Esophagus muscularis mucosa (tissue), 2 donors: ENCODE measurements around the gene RAB4A.

Source experiments
- POLR2A ChIP-seq: fragments of 450-650 bp; IDR thresholded peaks from one replicate; pipeline ENCODE4 v1.6.1; 2017; ENCODE audit warnings: antibody characterized with exemption, moderate library complexity, mild to moderate bottlenecking, low read depth
- POLR2AphosphoS5 ChIP-seq, 2 donors: sonication (generic); formaldehyde crosslinking; IDR thresholded peaks; one replicate each; pipeline ENCODE4 v1.6.1; 2017; ENCODE audit warnings: antibody characterized with exemption in 2 of 2

GRCh38 chr1:229326601-229327000, 55.7 kb downstream of the RAB4A start:
- no peak for TF ChIP-seq POLR2AphosphoS5 (IDR thresholded peaks at IDR 0.05)
- TF ChIP-seq POLR2A = no peak
